GM19099 (cell line): ENCODE data around the gene HRH2.

Experiments
- POLR2A ChIP-seq: IDR thresholded peaks from 3 replicates; pipeline ENCODE4 v1.6.1; 2011; ENCODE audit warnings: low read depth; ENCODE audit not compliant: insufficient read length; ENCODE audit errors: extremely low read depth

HRH2 gene

GRCh38 chr5:175710326-175710725, 52.5 kb downstream of the HRH2 start:
- TF ChIP-seq POLR2A: no peak

GRCh38 chr5:175711031-175711430, 53.2 kb downstream of the HRH2 start:
- TF ChIP-seq POLR2A: no peak

GRCh38 chr5:175711472-175712312, 53.8 kb downstream of the HRH2 start:
- no peak for TF ChIP-seq POLR2A

- no peak for TF ChIP-seq POLR2A
Measured at GRCh38 chr5:175712313-175712680, 54.4 kb downstream of the HRH2 start.

GRCh38 chr5:175712681-175713085, 54.8 kb downstream of the HRH2 start:
- TF ChIP-seq POLR2A: no peak

GRCh38 chr5:175713930-175714329, 56.1 kb downstream of the HRH2 start:
- TF ChIP-seq POLR2A: no peak

GRCh38 chr5:175714479-175715085, 56.7 kb downstream of the HRH2 start:
- no peak for TF ChIP-seq POLR2A

GRCh38 chr5:175715627-175716522, 58.0 kb downstream of the HRH2 start:
- no peak for TF ChIP-seq POLR2A

GRCh38 chr5:175717837-175718236, 60.0 kb downstream of the HRH2 start:
- no peak for TF ChIP-seq POLR2A

GRCh38 chr5:175718401-175719108, 60.7 kb downstream of the HRH2 start:
- TF ChIP-seq POLR2A: no peak

GRCh38 chr5:175724314-175725275, 66.7 kb downstream of the HRH2 start:
- TF ChIP-seq POLR2A: no peak

- no peak for TF ChIP-seq POLR2A
Measured at GRCh38 chr5:175728316-175728715, 70.4 kb downstream of the HRH2 start.

- TF ChIP-seq POLR2A: no peak
Measured at GRCh38 chr5:175728885-175729828, 71.3 kb downstream of the HRH2 start.
